T-helper 2 cell (primary cell): ENCODE measurements around the gene FARP2.
"Not testable (repeated sequence)": the region's sequence is repeated elsewhere in the genome, so short reads cannot be mapped to it uniquely, and the experiment has no call there.

ENCODE experiments used
- DNase-seq, 5 experiments: peaks; one replicate each; pipeline versions ENCODE4 v3.0.0 to v3.0.0-alpha.2; 2012 to 2022

Gene FARP2

DNA sequence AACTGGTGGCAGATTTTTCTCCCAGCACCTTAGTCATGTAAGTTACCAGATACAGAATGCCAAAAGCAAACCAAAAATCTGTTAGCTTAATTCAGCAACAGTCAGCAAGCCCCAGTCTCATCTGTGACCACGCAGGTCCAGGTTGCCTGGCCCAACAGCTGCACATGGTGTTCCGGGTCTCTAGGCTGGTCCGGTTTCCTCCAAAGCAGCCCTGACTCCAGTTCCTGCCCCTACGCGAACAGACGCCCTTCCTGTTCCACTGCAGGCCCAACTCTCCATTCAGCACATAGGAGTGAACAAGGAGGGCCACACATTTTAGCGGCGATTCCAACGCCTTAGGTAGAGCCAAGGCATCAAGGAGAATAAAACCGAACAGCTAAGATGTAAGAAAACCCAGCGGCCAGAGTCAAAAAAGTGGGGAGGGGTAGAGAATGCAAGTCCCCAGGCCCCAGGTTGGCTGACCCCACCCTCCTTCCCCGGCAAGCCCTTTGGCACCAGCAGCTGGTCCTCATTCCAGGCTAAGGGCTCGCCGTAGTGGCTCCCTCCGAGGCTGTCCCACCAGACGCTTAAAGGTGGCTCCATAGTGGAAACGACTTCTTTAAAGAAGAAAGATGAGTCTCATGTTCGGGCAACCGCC, 150.8 kb downstream of the FARP2 start:
- DNase-seq = no peak

DNA sequence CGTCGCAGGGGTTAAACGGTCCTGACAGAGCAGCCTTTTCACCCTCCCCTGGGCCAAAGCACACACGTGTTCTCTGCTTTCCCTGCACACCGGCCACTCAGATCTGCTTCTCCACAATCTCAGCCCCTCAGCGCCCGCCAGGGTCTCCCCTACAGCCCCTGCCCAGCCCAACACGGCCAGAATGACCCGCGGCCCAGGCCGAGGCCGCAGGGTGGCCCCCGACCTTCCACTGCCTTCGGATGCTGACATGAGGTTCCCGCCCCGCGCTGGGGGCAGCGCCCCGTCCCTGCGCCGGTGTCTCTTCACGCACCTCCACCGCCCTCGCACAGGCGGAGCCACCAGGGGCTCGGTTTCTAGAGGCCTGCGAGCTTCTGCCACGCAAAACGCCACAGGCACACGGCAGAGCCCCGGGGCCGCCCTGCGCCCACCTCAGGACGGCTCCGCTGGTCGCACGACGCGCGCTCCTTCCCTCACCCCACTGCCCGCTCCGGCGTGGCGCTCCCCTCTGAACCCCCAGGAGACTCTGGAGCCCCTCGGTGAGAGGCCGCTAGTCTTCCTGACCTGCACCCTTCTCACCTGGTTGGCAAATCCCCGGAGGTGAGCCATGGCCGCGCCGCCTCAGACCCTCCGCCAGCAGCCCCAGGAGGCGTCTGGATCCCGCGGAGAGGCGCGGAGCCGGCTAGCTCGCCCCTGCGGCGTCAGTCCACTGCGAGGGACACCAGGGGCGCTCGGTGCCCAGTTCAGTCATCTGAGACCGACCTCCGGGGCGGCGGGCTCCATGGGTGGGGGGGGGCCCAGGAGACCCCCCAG, 151.6 kb downstream of the FARP2 start:
- DNase-seq = peak in 4 of 5 experiments; percentile 10 to 36 (median 22)

- DNase-seq = peak; percentile 93 to 99 (median 96)
Observed at GRCh38 chr2:241508240-241509154, 152.4 kb downstream of the FARP2 start, which contains the start of gene STK25. Gene STK25 (minus strand): TSS chr2:241508584. CDS start chr2:241508035, 549 bp downstream.

DNA sequence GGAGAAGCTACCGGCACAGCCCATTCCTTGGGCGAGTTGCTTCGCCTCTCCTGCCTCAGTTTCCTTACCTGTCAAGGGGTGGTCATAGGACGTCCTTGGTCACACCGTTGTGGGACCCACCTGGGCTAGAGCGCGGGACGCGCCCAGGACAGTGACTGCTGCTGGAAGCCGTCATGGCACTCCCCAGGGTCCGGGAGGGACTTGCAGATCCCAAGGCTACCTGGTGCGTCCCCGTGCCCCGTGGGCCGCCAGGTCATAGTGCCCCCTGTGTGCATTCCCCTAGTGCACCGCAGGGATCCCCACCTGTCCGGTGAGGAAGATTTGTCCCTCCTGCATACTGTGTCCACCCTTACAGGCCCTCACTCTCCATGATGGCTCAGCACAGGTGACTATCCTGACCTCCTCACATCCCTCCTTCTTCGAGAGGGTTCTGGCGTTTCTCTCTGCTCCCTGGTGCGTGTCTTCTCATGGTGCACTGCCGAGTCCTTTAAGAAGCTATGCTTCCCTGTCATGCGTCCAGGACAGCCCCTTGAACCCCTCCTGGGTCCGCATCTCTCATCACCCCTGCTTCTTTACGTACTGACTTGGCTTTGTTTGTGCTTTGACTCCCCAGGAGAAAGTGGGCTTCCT, 153.2 kb downstream of the FARP2 start:
- no peak for DNase-seq

- no peak for DNase-seq
Observed at GRCh38 chr2:241511091-241511741, 155.1 kb downstream of the FARP2 start.

- no peak for DNase-seq
Observed at GRCh38 chr2:241514553-241514952, 158.5 kb downstream of the FARP2 start.

- peak in 1 of 5 experiments; percentile 31 for DNase-seq
Observed at GRCh38 chr2:241514986-241515737, 159.1 kb downstream of the FARP2 start.

- no peak for DNase-seq
Observed at GRCh38 chr2:241516520-241516965, 160.5 kb downstream of the FARP2 start.

GRCh38 chr2:241517297-241517696, 161.2 kb downstream of the FARP2 start:
- DNase-seq = no peak

- DNase-seq = no peak
Observed at GRCh38 chr2:241519669-241520068, 163.6 kb downstream of the FARP2 start.

GRCh38 chr2:241522477-241522876, 166.4 kb downstream of the FARP2 start:
- no peak for DNase-seq

DNA sequence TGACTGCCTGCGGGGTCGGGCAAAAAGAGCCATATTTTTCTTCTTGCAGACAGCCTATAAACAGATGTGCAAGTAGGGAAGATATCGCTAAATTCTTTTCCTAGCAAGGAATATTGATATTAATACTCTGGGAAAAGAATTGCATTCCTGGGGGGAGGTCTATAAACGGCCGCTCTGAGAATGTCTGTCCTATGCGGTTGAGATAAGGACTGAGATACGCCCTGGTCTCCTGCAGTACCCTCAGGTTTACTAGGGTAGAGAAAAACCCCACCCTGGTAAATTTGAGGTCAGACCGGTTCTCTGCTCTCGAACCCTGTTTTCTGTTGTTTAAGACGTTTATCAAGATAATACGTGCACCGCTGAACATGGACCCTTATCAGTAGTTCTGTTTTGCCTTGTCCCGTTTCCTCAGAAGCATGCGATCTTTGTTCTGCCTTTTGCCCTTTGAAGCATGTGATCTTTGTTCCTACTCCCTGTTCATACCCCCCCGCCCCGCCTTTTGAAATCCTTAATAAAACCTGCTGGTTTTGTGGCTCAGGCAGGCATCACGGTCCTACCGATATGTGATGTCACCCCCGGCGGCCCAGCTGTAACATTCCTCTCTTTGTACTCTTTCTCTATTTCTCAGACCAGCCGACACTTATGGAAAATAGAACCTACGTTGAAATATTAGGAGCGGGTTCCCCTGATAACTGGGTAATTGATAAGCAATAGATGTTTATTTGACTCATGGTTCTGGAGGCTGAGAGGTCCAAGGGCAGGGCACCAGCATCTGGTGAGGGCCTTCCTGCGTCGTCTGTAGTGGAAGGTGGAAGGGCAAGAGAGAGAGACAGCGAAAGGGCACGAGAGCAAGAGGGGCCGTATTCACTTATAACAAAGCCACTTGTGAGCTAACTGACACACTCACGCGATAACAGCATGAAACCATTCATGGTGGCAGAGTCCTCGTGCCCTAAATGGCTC, 170.0 kb downstream of the FARP2 start:
- DNase-seq = not testable (repeated sequence)

GRCh38 chr2:241530571-241530970, 174.5 kb downstream of the FARP2 start:
- no peak for DNase-seq

GRCh38 chr2:241531161-241531722, 175.2 kb downstream of the FARP2 start:
- DNase-seq = no peak

DNA sequence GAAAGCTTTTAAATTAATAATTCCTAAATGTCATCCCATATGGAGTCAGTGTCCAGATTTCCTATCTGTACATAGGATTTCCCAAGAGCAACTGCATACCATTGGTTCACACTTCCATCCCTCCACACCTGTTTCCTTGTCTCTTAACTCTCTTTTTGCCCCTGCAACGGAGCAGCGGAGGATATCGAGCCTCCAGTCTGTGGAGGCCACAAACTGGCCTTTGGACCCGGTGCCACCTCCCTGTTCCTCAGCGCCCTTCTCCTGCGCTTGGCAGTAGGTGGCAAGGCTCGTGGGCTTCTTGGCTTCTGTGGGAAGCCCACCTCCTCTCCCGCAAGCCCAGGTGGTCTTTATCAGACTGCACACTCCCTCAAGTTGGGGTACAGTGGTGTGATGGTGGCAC, 176.1 kb downstream of the FARP2 start:
- no peak for DNase-seq

- no peak for DNase-seq
Observed at GRCh38 chr2:241532733-241533601, 176.9 kb downstream of the FARP2 start.

DNA sequence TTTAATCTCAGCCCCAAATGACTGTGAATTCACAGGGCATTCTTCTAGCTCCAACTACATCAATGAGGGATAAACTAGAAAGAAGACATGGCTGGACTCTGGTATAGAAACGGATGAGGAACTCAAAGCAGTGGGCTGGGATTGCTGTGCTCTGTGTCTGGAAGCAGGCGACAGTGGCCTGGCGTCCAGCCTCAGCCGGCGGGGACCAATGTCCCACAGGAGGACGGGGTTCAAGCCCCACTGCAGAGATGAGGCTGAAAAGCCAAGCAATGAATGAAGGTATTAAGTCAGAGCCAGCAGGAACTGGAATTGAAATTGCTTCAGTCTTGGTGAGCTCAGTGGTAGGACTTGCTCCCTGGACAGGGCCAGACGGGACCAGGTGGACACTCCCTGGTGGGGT, 178.2 kb downstream of the FARP2 start:
- no peak for DNase-seq

- DNase-seq = no peak
Observed at GRCh38 chr2:241534701-241535375, 178.8 kb downstream of the FARP2 start.
